PC-3 (cell line): Measurements from ENCODE around the gene SLC9A9. TPM values are rescaled to one million over a fixed set of nuclear protein-coding genes. Genes with fewer than 3 reads are reported as not detected.

Experiments
- ATAC-seq: fragments of 200-7000 bp; cut with Tn5 transposase; 2 replicates; pipeline ENCODE4 v1.9.1; 2020; ENCODE audit warnings: mild to moderate bottlenecking, moderate library complexity
- BruUV-seq: library from RNA; stranded (reverse); fragments of 400-500 nt; replicated peaks from 2 replicates; lab custom pipeline; 2021; lab: Mats Ljungman, UMichigan
- CTCF ChIA-PET: fragments of 300-600 bp; sonication (Branson Sonifier 250); formaldehyde crosslinking; loops from one replicate; lab custom pipeline; 2022; ENCODE audit warnings: antibody characterized with exemption; lab: Charles Lee
- POLR2A ChIA-PET: fragments of 300-600 bp; sonication (Branson Sonifier 250); formaldehyde crosslinking; loops from one replicate; lab custom pipeline; 2022; ENCODE audit warnings: antibody characterized with exemption; ENCODE audit not compliant: unreplicated experiment; lab: Charles Lee
- DNase-seq: peaks from one replicate; pipeline ENCODE4 v3.0.0-alpha.2; 2015
- H2AFZ ChIP-seq: fragments of 300-600 bp; sonication (generic); 2 replicates; pipeline ENCODE4 v1.6.0; 2016; ENCODE audit warnings: antibody characterized with exemption, low read length
- H3F3A ChIP-seq: fragments of 300-600 bp; sonication (generic); one replicate; pipeline ENCODE4 v1.6.0; 2017; ENCODE audit warnings: antibody characterized with exemption, low read length, control low read depth, mild to moderate bottlenecking; ENCODE audit not compliant: unreplicated experiment
- H3K27ac ChIP-seq: fragments of 300-600 bp; sonication (generic); 2 replicates; pipeline ENCODE4 v1.5.1; 2016; ENCODE audit warnings: mild to moderate bottlenecking, low read length
- H3K27me3 ChIP-seq: fragments of 300-600 bp; sonication (generic); 2 replicates; pipeline ENCODE4 v1.6.1; 2016; ENCODE audit warnings: low read length, mixed read lengths
- H3K36me3 ChIP-seq: fragments of 300-600 bp; sonication (generic); 2 replicates; pipeline ENCODE4 v1.6.1; 2016; ENCODE audit warnings: low read depth, mixed run types, low read length, mixed read lengths
- H3K4me1 ChIP-seq: fragments of 300-600 bp; sonication (generic); 2 replicates; pipeline ENCODE4 v1.5.1; 2016; ENCODE audit warnings: low read length; ENCODE audit not compliant: insufficient read depth
- H3K4me2 ChIP-seq: fragments of 300-600 bp; sonication (generic); 2 replicates; pipeline ENCODE4 v1.6.0; 2016; ENCODE audit warnings: low read length
- H3K4me3 ChIP-seq: fragments of 300-600 bp; sonication (generic); 2 replicates; pipeline ENCODE4 v1.5.1; 2016; ENCODE audit warnings: mild to moderate bottlenecking, low read length, mixed read lengths
- H3K79me2 ChIP-seq: fragments of 300-600 bp; sonication (generic); 2 replicates; pipeline ENCODE4 v1.6.1; 2017; ENCODE audit warnings: low read length, mixed read lengths
- H3K9ac ChIP-seq: fragments of 300-600 bp; sonication (generic); 2 replicates; pipeline ENCODE4 v1.6.0; 2016; ENCODE audit warnings: mild to moderate bottlenecking, low read length
- H3K9me2 ChIP-seq: fragments of 300-600 bp; sonication (generic); replicated peaks from 2 replicates; pipeline ENCODE4 v1.6.1; 2016; ENCODE audit warnings: mixed run types, low read length, mixed read lengths
- H3K9me3 ChIP-seq: fragments of 300-600 bp; sonication (generic); 2 replicates; pipeline ENCODE4 v1.6.1; 2016; ENCODE audit warnings: low read length, mixed read lengths
- H4K20me1 ChIP-seq: fragments of 300-600 bp; sonication (generic); 2 replicates; pipeline ENCODE4 v1.6.1; 2016; ENCODE audit warnings: low read length, mixed read lengths
- EZH2 ChIP-seq: fragments of 300-600 bp; sonication (generic); IDR thresholded peaks from one replicate; pipeline ENCODE4 v1.6.1; 2017; ENCODE audit warnings: antibody characterized with exemption, mild to moderate bottlenecking, low read length; ENCODE audit not compliant: unreplicated experiment
- EZH2phosphoT487 ChIP-seq: fragments of 300-600 bp; sonication (generic); IDR thresholded peaks from 2 replicates; pipeline ENCODE4 v1.6.1; 2018; ENCODE audit warnings: mild to moderate bottlenecking, antibody characterized with exemption, low read length, borderline replicate concordance
- intact Hi-C: fragments of 100-400 bp; cut with micrococcal nuclease; formaldehyde crosslinking; loops from 2 replicates; pipeline ENCODE4 v1.9.0; 2023
- total RNA-seq: library from RNA; depleted of rRNA; stranded (reverse); fragments of >200 nt; gene quantifications from 2 replicates; pipeline ENCODE4 v1.2.3, GENCODE V29; 2014
- TF ChIP-seq, protein P1 (sequence below): fragments of 300-600 bp; sonication (generic); conservative IDR thresholded peaks from 2 replicates; pipeline ENCODE4 v1.5.1; 2017; ENCODE audit warnings: antibody characterized with exemption, low read depth, mild to moderate bottlenecking, low read length

SLC9A9 gene
- total RNA-seq, 1 experiment from 2014 or later = 0.07 TPM

DNA sequence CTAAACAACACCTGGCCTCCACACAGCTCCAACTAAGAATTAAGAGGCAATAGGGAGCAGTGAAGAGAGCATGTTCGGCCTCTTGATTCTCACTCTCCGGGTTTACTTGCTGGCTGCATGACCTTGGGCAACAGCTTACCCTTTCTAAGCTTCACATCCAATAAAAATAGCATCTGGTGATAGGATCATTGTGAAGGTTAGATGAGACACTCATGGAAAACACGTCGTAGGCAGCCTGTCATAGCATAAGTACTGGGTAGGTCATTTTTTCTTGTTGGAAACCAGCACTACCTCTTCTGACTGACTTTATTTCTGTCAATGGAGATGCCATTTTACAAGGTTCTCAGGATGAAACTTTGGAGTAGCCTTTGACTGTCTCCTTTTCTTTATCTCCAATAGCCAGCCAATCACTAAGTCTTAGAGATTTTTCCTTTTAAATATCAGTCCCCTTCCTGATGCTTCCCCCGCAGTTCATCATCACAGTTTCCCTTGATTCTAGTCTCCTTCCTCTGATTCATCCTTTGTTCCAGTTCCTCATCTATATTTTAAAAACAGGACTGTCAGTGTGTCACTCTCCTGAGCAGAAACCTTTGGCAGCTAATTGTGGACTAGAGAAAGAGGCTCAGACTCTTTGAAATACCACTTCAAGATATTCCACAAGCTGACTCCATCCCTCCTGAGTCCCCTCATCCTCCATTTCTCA lies 271.5 kb downstream of the SLC9A9 start:
- Histone ChIP-seq H3K9me2 (no peaks in the 10 kb centered on the region), H3K9me3 (no peaks in the 10 kb centered on the region), H3K27ac (no peak overlapping the region), H3K9ac (no peak overlapping the region), H3K4me1 (no peaks in the 10 kb centered on the region), H3K27me3 (no peaks in the 10 kb centered on the region), H3K4me3 (no peak overlapping the region), H2AFZ (no peak overlapping the region), H4K20me1 (no peaks in the 10 kb centered on the region), H3F3A (no peaks in the 10 kb centered on the region), H3K79me2 (no peaks in the 10 kb centered on the region), H3K36me3 (no peaks in the 10 kb centered on the region), H3K4me2 (no peak overlapping the region)
- no peak for TF ChIP-seq EZH2
- BruUV-seq = no TSS peak
- DNase-seq = no peak
- POLR2A ChIA-PET = no interaction called here
- CTCF ChIA-PET = no interaction called here
- ATAC-seq = no peak
- intact Hi-C loops = no loop called here

DNA sequence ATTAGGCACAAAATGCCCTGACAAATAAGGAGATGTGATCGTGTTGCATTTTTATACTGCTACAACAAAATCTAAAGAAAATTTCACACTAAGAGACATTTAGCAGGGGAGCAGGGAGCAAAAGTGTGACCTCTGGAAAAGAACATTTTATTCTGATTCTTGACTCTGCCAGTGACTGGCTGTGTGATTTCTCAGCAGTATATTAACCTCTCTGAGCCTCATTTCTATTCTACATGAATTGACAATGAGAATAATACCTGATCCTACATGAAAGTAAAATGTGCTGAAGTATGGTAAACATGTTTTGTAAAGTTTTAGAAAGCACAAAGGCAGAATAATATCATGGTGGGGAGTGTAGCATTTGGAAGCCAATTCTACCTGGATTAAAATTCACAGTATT lies 273.3 kb downstream of the SLC9A9 start:
- Histone ChIP-seq H3K27ac (no peak overlapping the region), H3K9me3 (no peaks in the 10 kb centered on the region), H3K27me3 (no peaks in the 10 kb centered on the region), H4K20me1 (no peaks in the 10 kb centered on the region), H3K9ac (no peak overlapping the region), H3F3A (no peaks in the 10 kb centered on the region), H3K4me2 (no peak overlapping the region), H2AFZ (no peak overlapping the region), H3K4me1 (no peaks in the 10 kb centered on the region), H3K79me2 (no peaks in the 10 kb centered on the region), H3K36me3 (no peaks in the 10 kb centered on the region), H3K9me2 (no peaks in the 10 kb centered on the region), H3K4me3 (no peak overlapping the region)
- ChIA-PET POLR2A (no interaction called here), CTCF (no interaction called here)
- ATAC-seq (no peak), DNase-seq (no peak)
- intact Hi-C loops = no loop called here
- no TSS peak for BruUV-seq
- TF ChIP-seq, protein P1, sequence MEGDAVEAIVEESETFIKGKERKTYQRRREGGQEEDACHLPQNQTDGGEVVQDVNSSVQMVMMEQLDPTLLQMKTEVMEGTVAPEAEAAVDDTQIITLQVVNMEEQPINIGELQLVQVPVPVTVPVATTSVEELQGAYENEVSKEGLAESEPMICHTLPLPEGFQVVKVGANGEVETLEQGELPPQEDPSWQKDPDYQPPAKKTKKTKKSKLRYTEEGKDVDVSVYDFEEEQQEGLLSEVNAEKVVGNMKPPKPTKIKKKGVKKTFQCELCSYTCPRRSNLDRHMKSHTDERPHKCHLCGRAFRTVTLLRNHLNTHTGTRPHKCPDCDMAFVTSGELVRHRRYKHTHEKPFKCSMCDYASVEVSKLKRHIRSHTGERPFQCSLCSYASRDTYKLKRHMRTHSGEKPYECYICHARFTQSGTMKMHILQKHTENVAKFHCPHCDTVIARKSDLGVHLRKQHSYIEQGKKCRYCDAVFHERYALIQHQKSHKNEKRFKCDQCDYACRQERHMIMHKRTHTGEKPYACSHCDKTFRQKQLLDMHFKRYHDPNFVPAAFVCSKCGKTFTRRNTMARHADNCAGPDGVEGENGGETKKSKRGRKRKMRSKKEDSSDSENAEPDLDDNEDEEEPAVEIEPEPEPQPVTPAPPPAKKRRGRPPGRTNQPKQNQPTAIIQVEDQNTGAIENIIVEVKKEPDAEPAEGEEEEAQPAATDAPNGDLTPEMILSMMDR = no peak
- no peak for TF ChIP-seq EZH2
- no peak for TF ChIP-seq EZH2phosphoT487

DNA sequence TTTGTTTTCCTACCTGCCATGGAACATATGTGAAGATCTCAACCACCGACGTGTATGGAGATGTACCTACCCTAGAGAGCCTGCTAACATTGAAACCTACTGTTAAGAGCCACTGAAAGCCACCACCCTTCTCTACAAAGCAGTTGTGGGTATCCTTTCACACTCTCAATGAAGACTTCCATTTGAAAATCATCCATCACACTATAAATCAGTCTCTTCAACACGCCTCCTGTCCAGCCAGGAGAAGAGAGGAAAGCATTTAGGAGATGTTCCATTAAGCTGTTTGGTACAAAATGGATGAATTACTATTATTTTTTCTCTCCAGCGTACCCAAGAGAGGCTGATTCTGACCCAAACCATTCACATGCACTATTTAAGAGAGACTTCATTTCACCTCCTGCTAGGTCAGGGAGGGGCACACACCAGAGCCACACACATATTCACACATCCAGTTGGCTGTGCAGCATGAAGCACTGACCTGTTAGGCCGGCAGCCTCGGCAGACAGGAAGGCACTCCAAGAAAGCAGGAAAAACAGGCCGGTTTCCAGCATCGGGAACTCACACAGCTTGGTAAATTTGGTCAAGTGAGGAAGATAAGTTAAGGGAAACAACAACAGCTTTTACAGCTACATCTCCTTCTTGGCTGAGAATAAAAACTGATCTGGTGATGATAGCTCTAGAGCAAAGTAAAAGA lies 274.5 kb downstream of the SLC9A9 start:
- Histone ChIP-seq H3K9me3 (no peaks in the 10 kb centered on the region), H3K36me3 (no peaks in the 10 kb centered on the region), H2AFZ (no peak overlapping the region), H3K4me1 (no peaks in the 10 kb centered on the region), H3K79me2 (no peaks in the 10 kb centered on the region), H3K9me2 (no peaks in the 10 kb centered on the region), H3F3A (no peaks in the 10 kb centered on the region), H3K27ac (no peak overlapping the region), H3K4me2 (no peak overlapping the region), H4K20me1 (no peaks in the 10 kb centered on the region), H3K9ac (no peak overlapping the region), H3K4me3 (no peak overlapping the region), H3K27me3 (no peaks in the 10 kb centered on the region)
- CTCF ChIA-PET = no interaction called here
- no TSS peak for BruUV-seq
- no peak for ATAC-seq
- POLR2A ChIA-PET = no interaction called here
- DNase-seq = no peak
- intact Hi-C loops = no loop called here
- TF ChIP-seq, protein P1 = no peak
- TF ChIP-seq EZH2phosphoT487 (no peak), EZH2 (no peak)
